Suprapubic skin (tissue), 4 donors: ENCODE results near the gene MUC21.

Experiments used
- CTCF ChIP-seq, 2 donors: fragments of 200-600 bp in 1 of 2; fragments of 450-650 bp in 1 of 2; sonication (generic) in 1 of 2; IDR thresholded peaks; one replicate each; pipeline ENCODE4 v1.5.1; 2016 to 2019; ENCODE audit warnings: antibody characterized with exemption in 2 of 2, mild to moderate bottlenecking in 1 of 2, moderate library complexity in 1 of 2
- POLR2A ChIP-seq, 2 donors: fragments of 450-650 bp; IDR thresholded peaks; one replicate each; pipeline ENCODE4 v1.6.1; 2017; ENCODE audit warnings: antibody characterized with exemption in 2 of 2, mild to moderate bottlenecking in 2 of 2, moderate library complexity in 2 of 2
- POLR2AphosphoS5 ChIP-seq, 3 donors: sonication (generic); formaldehyde crosslinking; IDR thresholded peaks; one replicate each; pipeline ENCODE4 v1.6.1; 2017; ENCODE audit warnings: antibody characterized with exemption in 3 of 3

GRCh38 chr6:31035862-31036497 lies 52.5 kb downstream of the MUC21 start:
- TF ChIP-seq CTCF (IDR thresholded peaks at IDR 0.05) (no peak), POLR2A (IDR thresholded peaks at IDR 0.05) (no peak), POLR2AphosphoS5 (IDR thresholded peaks at IDR 0.05) (no peak)
